Activated T-cell treated with anti-CD3 and anti-CD28 coated beads, Interleukin-2, amount 50 U/mL, for 24 hours (primary cell): ENCODE data around the gene INHA.

Source experiments
- DNase-seq: peaks from one replicate; pipeline ENCODE4 v3.0.0-alpha.2; 2020
- H3K27ac Mint-ChIP-seq: 2 replicates; pipeline ENCODE4 v1.8.0; 2020; ENCODE audit warnings: mild to moderate bottlenecking, mixed read lengths
- H3K27me3 Mint-ChIP-seq: 2 replicates; pipeline ENCODE4 v1.8.0; 2020; ENCODE audit warnings: mixed read lengths
- H3K36me3 Mint-ChIP-seq: 2 replicates; pipeline ENCODE4 v1.8.0; 2020; ENCODE audit warnings: low read depth, mixed read lengths
- H3K4me1 Mint-ChIP-seq: 2 replicates; pipeline ENCODE4 v1.8.0; 2020; ENCODE audit warnings: low read depth, mixed read lengths
- H3K4me3 Mint-ChIP-seq: 2 replicates; pipeline ENCODE4 v1.8.0; 2020; ENCODE audit warnings: mild to moderate bottlenecking, moderate library complexity, mixed read lengths
- H3K9me3 Mint-ChIP-seq: 2 replicates; pipeline ENCODE4 v1.8.0; 2020; ENCODE audit warnings: mixed read lengths

The INHA gene

GRCh38 chr2:219547621-219548020 lies 24.5 kb upstream of the INHA start:
- peaks cover 3% of the 10 kb centered on the region for H3K36me3 Mint-ChIP-seq

GRCh38 chr2:219548990-219549389 lies 23.1 kb upstream of the INHA start:
- Mint-ChIP-seq H3K27me3 (peaks cover 53% of the 10 kb centered on the region), H3K36me3 (no peaks in the 10 kb centered on the region), H3K4me3 (no peak overlapping the region), H3K9me3 (no peaks in the 10 kb centered on the region), H3K27ac (no peak overlapping the region), H3K4me1 (peaks cover 20% of the 10 kb centered on the region)
- no peak for DNase-seq

More at GRCh38 chr2:219547621-219548020, 24.5 kb upstream of the INHA start:
- Mint-ChIP-seq H3K27ac (no peak overlapping the region), H3K4me3 (no peak overlapping the region), H3K4me1 (peaks cover 20% of the 10 kb centered on the region), H3K9me3 (no peaks in the 10 kb centered on the region), H3K27me3 (peaks cover 43% of the 10 kb centered on the region)
- no peak for DNase-seq

GRCh38 chr2:219549619-219550018 lies 22.5 kb upstream of the INHA start:
- Mint-ChIP-seq H3K4me1 (peaks cover 14% of the 10 kb centered on the region), H3K36me3 (no peaks in the 10 kb centered on the region), H3K27me3 (peaks cover 56% of the 10 kb centered on the region), H3K9me3 (no peaks in the 10 kb centered on the region), H3K27ac (no peak overlapping the region), H3K4me3 (no peak overlapping the region)
- no peak for DNase-seq

- Mint-ChIP-seq H3K4me1 (peaks cover 10% of the 10 kb centered on the region), H3K27ac (no peak overlapping the region), H3K27me3 (peaks cover 61% of the 10 kb centered on the region), H3K36me3 (no peaks in the 10 kb centered on the region), H3K4me3 (peak overlapping the region; percentile 66), H3K9me3 (no peaks in the 10 kb centered on the region)
- DNase-seq: no peak
Measured at GRCh38 chr2:219551441-219552381, 20.4 kb upstream of the INHA start.

GRCh38 chr2:219552382-219553167 lies 19.5 kb upstream of the INHA start:
- no peak overlapping the region for H3K27ac Mint-ChIP-seq
- H3K4me3 Mint-ChIP-seq: peak overlapping the region; percentile 66
- H3K9me3 Mint-ChIP-seq: no peaks in the 10 kb centered on the region
- H3K4me1 Mint-ChIP-seq: peaks cover 10% of the 10 kb centered on the region
- peaks cover 56% of the 10 kb centered on the region for H3K27me3 Mint-ChIP-seq
- DNase-seq: peak; percentile 92
- no peaks in the 10 kb centered on the region for H3K36me3 Mint-ChIP-seq

GRCh38 chr2:219553168-219553417 lies 19.0 kb upstream of the INHA start:
- H3K4me1 Mint-ChIP-seq: peaks cover 10% of the 10 kb centered on the region
- H3K27me3 Mint-ChIP-seq: peaks cover 56% of the 10 kb centered on the region
- H3K27ac Mint-ChIP-seq: no peak overlapping the region
- H3K9me3 Mint-ChIP-seq: no peaks in the 10 kb centered on the region
- H3K36me3 Mint-ChIP-seq: no peaks in the 10 kb centered on the region
- no peak for DNase-seq
- H3K4me3 Mint-ChIP-seq: no peak overlapping the region

- H3K27ac Mint-ChIP-seq: no peak overlapping the region
- no peaks in the 10 kb centered on the region for H3K36me3 Mint-ChIP-seq
- H3K4me3 Mint-ChIP-seq: no peak overlapping the region
- no peaks in the 10 kb centered on the region for H3K9me3 Mint-ChIP-seq
- peaks cover 56% of the 10 kb centered on the region for H3K27me3 Mint-ChIP-seq
- DNase-seq: no peak
- H3K4me1 Mint-ChIP-seq: peaks cover 10% of the 10 kb centered on the region
Measured at GRCh38 chr2:219553463-219553963, 18.6 kb upstream of the INHA start.

GRCh38 chr2:219554350-219554749 lies 17.8 kb upstream of the INHA start:
- H3K9me3 Mint-ChIP-seq: no peaks in the 10 kb centered on the region
- DNase-seq: no peak
- peaks cover 10% of the 10 kb centered on the region for H3K4me1 Mint-ChIP-seq
- H3K27ac Mint-ChIP-seq: no peak overlapping the region
- no peak overlapping the region for H3K4me3 Mint-ChIP-seq
- peaks cover 58% of the 10 kb centered on the region for H3K27me3 Mint-ChIP-seq
- H3K36me3 Mint-ChIP-seq: no peaks in the 10 kb centered on the region

GRCh38 chr2:219555956-219556355 lies 16.2 kb upstream of the INHA start:
- Mint-ChIP-seq H3K4me1 (peaks cover 9% of the 10 kb centered on the region), H3K36me3 (no peaks in the 10 kb centered on the region), H3K27me3 (peaks cover 52% of the 10 kb centered on the region), H3K27ac (no peak overlapping the region), H3K9me3 (no peaks in the 10 kb centered on the region), H3K4me3 (no peak overlapping the region)
- DNase-seq: no peak

- Mint-ChIP-seq H3K27ac (no peak overlapping the region), H3K4me1 (peaks cover 8% of the 10 kb centered on the region), H3K9me3 (no peaks in the 10 kb centered on the region), H3K27me3 (peaks cover 53% of the 10 kb centered on the region), H3K4me3 (no peak overlapping the region), H3K36me3 (no peaks in the 10 kb centered on the region)
- no peak for DNase-seq
Measured at GRCh38 chr2:219556413-219556812, 15.7 kb upstream of the INHA start.

GRCh38 chr2:219557320-219557719 lies 14.8 kb upstream of the INHA start:
- no peak for DNase-seq
- Mint-ChIP-seq H3K27ac (no peak overlapping the region), H3K27me3 (peaks cover 50% of the 10 kb centered on the region), H3K4me1 (peaks cover 3% of the 10 kb centered on the region), H3K9me3 (no peaks in the 10 kb centered on the region), H3K4me3 (no peak overlapping the region), H3K36me3 (no peaks in the 10 kb centered on the region)

- no peaks in the 10 kb centered on the region for H3K9me3 Mint-ChIP-seq
- H3K27me3 Mint-ChIP-seq: peaks cover 55% of the 10 kb centered on the region
- H3K27ac Mint-ChIP-seq: no peak overlapping the region
- DNase-seq: no peak
- H3K4me3 Mint-ChIP-seq: no peak overlapping the region
- H3K4me1 Mint-ChIP-seq: peaks cover 3% of the 10 kb centered on the region
- H3K36me3 Mint-ChIP-seq: no peaks in the 10 kb centered on the region
Measured at GRCh38 chr2:219557791-219558785, 14.0 kb upstream of the INHA start.

- Mint-ChIP-seq H3K27me3 (peaks cover 50% of the 10 kb centered on the region), H3K9me3 (no peaks in the 10 kb centered on the region), H3K4me3 (no peak overlapping the region), H3K27ac (no peak overlapping the region), H3K4me1 (no peaks in the 10 kb centered on the region), H3K36me3 (no peaks in the 10 kb centered on the region)
- no peak for DNase-seq
Measured at GRCh38 chr2:219559156-219559915, 12.8 kb upstream of the INHA start.
